Activated effector memory CD4-positive, alpha-beta T cell treated with anti-CD3 and anti-CD28 coated beads, Interleukin-2, amount 50 U/mL, for 16 hours (primary cell): ENCODE data around the gene LRIG1.

ENCODE experiments used
- DNase-seq: peaks from one replicate; pipeline ENCODE4 v3.0.0-alpha.2; 2020

LRIG1 gene

DNA sequence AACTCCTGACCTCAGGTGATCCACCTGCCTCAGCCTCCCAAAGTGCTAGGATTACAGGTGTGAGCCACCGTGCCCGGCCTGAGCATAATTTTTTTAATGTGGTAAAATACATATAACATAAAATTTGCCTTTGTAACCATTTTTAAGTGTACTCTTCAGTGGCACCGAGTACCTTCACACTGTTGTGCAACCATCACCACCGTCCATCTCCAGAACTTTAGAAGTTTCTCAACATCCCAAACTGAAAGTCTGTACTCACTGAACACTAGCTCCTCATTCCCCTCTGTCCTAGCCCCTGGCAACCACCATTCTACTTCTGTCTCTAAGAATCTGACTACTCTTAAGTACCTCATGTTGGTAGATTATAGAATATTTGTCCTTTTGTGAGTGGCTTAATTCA lies 35.2 kb downstream of the LRIG1 start:
- DNase-seq = no peak

DNA sequence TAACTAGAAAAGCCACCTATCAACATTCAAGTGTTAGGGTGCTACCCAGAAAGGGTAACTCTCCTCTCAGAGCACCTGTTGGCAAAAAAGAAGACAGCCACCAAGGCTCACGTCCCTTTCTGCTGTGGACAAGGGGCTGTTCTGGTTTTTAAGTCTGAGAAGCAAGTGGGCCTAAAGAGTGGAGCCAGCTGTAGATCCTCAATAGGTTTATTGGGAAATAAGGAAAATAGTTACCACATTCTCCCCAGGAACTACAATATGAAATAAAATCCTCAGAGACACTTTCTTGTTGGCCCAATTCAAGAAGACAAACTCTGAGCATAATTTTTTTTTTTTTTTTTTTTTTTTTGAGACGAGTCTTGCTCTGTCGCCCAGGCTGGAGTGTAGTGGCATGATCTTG lies 35.8 kb downstream of the LRIG1 start:
- DNase-seq = no peak

DNA sequence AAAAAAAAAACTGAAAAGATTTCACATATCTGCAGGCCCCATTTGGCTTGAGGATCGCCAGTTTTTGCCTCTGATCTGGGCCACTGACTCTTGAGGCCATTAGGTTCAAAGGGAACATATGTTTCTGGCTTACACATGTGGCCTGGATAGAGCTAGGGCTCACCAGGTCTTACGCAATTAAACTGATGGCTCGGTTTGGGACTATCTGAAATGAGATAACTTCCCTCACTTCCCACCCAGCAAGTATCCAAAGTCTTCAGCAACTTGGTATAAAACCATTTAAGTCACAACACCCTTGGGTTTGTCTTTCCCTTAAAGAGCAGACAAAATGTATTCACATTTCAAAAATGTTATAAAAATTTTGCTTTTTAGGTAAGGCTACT lies 36.3 kb downstream of the LRIG1 start:
- no peak for DNase-seq

DNA sequence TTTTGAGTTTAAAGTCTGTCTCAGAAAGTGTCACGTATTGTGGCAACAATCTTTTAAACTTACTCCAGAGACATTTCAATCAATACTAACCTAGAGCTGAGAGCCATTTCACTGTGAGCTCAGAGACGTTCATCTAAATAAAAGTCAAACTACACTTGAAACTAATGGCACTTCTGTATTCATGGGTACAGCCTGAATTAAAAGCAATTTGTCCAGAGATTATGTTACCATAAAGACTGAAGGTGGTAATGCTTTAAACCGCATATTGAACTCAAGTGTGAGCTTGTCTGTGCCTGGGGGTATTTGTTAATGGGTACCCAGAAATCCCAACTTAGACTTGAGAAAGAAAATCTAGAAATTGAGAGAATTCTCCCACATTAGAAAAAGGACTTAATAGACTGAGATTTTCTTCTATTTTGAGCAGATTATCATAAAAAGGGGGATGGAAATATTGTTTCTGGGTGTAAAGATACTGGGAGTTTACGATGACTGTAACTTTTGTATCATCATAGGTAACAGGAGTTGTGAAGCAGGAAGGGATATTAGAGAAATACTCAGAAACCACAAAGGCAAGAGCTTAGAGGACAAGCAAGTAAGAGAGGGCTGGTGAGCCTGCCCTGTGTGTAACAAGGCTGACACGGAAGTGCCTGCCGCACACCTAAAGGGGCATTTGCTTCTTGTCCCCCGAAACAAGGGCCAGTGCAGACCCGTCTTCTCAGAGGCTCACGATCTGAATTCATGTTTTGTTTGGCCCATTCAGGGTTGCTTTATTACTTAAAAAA lies 36.9 kb downstream of the LRIG1 start:
- DNase-seq = no peak

DNA sequence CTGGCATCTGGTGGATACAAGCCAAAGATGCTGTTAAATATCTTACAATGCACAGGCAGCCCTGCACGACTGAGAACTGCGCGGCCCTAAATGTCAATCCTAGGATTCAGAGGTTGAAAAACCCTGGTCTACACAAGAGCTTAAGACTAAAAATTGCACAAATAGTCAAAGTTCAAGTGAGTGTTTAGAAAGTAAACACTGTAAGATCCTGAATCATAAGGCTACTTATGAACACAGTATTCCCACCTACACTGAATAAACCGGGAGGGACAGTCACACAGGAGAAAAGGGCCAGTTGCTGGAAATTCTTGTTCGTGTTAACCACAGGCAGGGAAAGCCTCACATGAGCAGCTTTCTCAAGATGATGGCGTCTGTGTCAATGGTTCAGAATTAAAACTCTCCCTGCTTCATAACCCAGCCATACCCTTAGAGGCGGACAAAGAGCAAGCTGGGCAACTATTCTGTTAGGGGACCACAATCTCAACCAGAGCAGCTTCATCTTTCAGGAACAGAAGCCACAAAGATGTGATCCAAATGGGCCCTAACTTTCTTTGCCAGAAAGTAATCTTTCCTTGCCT lies 37.7 kb downstream of the LRIG1 start:
- no peak for DNase-seq

DNA sequence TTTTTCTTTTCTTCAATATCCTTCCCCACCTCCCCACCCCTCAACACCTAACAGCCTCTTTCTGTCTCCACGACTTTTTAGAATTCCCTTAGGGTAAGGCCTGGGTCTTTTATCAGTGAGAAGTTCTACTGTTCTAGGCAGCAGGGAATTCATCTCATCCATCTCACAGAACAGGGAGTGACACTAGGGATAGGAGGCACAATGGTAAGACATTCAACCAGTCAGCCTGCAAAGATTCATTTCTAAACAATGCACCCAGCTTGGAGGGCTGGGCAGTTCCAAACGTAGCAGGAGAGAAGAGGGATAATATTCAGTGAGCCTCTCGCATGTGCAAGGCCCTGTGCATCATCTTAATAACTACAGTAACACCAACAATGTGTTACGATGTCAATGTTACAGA lies 43.6 kb downstream of the LRIG1 start:
- no peak for DNase-seq

DNA sequence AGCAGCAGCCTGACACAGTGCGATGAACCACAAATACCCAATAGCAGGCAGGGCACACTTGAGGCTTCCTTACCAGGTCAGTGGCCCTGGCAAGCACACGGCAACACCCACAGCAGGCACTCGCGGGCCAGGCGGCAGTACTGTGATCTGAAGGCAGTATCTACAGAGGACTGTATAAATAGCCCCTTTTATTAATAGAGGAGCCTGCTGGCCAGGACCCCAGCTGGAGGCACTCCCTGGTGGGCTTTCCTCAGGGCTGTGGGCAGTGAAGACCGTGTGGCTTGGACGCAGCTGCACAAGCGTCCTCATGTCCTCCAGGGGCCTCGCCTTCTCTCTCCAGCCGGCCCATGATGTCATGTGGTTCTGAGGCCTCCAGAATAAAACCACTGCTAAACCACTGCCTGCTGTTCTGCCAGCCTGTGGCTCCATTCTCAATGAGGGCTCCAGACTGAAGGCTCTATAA lies 44.1 kb downstream of the LRIG1 start:
- DNase-seq = no peak

DNA sequence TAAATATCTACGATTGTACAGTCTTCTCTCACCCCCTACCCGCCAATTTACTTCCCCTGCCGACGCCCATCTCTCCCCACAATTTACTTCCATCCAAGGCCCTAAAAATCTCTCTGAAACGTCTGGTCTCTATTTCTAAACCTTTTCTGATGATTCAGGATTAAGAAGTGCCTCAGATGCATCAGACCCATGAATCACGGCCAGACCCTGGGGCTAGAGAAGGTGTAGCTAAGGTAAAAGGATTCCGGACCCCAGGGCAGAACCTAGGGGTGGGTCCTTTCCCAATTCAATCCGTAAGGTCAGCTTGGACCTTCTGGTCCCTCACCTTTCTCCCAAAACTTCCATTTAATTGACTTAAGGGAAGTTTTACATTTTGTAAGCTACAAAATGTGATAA lies 46.4 kb downstream of the LRIG1 start:
- no peak for DNase-seq

DNA sequence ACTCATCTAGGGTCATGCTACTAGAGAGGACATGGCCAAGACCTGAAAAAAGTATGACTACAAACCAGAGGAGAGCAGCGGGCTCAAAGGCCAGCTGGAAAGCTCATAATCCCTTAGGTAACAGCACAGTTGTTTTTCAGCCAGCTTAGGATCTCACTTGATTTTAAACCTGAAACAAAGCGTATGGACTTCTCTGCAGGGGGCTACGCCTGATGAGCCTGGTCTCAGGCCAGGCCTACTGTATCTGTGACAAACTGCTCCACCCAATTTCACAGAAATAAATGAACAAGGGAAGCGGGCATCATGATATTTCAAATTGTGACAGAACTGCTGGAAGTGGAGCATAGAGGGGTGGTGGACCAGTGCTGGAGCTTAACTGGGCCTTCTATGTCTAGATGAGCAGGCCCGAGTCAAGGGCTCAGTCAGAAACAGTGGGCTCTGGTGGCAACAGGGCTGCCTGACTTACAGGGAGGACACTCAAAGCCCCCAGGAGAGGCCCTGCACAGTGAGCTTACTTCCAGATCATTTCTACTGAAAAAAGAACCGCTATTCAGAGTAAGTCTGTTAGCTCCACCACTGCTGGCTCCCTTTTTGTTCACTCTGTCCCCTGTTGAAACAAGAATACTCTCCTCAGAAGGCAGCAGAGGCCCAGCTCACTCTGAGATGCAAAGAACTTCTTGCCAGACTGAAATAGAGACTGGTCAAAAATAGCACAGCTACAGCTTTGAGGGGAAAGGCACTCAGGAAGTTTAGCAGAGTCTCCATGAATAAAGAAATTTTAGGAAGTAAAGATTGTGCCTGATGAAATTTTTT lies 47.0 kb downstream of the LRIG1 start:
- no peak for DNase-seq

DNA sequence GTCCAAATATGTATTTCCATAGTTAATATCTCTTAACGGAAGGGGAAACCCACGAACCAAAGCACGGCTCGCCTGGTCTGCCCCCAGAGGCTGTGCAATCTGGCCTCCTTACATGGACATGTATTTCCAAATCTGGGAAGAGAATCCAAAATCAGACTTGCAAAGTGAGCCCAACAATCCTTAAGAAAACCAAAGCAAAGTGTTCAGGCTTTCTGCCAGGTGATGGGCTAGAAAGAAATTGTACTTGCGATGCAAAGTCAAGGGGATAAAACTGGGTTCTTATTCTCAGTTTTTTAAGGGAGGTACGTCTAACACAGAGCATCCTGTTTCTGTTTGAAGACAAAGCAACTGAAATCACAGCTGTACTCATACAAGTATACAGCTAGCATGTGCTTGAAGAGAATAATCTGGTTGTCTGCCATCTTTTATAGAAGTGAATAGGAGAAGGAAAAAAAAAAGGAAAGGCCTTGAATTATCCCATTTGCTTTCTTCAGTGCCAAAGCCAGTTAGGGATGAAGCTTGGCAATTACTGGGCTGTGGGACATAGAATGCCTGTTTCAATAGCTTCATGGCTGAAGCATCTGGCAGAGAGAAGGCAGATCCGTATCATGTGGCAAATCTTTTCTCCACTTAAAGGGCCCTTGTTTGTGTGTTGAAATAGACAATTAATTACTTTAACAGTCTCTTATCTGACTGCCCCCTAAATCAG lies 48.4 kb downstream of the LRIG1 start:
- DNase-seq = no peak

DNA sequence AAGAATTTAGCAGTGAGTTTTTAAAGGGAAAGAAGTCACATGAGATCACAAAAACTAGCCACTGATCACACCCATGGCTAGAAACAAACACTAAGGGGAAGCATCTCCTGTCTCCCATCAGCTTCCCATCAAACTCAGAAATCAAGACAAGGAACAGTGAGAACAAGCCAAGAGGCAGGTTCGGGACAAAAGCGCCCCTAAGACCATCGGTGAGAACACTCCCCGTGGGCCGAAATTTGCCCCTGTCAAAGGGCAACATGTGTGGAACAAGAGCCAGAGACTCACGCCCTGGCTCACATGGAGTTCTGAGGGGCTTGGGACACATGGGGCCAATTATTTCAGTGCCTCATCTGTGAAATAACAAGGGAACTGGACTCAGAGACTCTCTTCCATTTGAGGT lies 49.1 kb downstream of the LRIG1 start:
- DNase-seq = no peak

DNA sequence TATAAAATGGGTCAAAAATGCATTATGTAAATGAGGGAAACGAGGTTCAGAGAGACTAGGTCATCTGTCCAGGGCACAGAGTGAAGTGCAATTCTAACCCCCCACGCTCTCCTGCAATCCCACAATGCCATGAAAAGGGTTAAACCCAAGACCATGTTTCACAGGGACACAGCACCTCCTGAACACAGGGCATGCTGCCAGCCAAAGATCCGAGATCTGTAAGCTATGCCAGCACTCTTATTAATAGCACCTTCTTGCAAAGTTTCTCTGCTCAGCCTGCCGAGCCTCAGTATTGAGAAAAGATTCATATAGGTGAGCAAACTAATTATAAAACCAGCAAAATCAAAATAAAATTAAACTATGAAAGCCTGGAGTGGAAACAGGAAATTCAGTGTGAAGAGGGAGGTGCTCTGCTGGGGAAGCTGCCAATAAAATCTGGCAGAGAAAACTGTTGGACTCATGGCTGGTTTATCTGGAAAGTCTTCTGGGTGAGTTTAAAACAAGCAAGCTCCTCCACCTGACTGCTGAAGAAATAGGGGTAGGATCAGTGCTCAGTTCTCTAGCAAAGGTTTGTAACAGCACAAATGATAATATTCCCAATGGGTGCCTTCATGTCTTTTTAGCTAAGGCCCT lies 50.3 kb downstream of the LRIG1 start:
- DNase-seq = no peak

DNA sequence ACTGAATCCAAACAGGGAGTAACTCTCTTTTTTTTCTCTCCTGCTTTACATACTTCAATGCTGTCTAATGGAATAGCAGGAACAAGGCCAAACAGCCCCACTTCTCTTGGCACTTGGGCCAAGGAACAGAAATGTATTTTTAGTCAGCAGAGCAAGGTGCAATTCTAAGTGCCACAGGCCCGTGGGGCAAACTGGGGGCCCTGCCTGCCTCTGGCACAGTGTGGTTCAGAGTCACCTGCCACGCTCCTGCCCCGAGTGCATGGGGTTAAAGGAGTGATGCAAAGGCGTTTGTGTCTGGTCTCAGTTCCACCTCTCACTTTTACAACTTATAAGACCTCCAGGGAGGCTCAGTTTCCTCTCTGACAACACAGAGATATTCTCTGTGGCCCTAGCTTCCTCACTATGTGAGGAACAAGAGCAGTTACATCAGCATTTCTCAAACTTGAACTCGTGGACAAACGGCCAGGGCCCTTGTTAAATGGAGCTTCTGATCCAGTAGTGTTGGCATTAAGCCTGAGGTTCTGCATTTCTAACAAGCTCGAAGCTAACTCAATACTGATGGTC lies 51.3 kb downstream of the LRIG1 start:
- no peak for DNase-seq

DNA sequence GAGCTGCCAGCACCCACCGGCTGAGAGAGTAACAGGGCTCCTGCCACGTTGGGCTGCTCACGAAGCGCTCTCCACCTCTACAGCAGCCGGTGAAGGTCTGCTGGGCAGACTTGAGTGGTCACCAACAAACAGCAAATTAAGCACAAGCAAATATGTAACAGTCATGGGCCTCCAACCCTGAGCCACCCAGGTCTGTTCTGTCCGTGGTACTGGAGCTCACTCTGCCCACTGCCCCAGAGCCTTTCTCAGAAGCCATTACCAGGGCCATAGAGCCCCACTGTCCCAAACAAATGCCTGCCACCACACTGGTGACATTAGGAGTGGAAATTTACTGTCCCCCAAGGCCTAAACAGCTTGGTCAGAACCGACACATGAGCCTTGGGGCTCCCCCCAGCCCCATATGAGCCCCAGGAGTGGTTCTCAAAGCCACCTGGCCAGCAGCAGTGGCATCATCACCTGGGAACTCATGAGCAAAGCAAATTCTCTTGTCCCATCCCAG lies 56.6 kb downstream of the LRIG1 start:
- no peak for DNase-seq

DNA sequence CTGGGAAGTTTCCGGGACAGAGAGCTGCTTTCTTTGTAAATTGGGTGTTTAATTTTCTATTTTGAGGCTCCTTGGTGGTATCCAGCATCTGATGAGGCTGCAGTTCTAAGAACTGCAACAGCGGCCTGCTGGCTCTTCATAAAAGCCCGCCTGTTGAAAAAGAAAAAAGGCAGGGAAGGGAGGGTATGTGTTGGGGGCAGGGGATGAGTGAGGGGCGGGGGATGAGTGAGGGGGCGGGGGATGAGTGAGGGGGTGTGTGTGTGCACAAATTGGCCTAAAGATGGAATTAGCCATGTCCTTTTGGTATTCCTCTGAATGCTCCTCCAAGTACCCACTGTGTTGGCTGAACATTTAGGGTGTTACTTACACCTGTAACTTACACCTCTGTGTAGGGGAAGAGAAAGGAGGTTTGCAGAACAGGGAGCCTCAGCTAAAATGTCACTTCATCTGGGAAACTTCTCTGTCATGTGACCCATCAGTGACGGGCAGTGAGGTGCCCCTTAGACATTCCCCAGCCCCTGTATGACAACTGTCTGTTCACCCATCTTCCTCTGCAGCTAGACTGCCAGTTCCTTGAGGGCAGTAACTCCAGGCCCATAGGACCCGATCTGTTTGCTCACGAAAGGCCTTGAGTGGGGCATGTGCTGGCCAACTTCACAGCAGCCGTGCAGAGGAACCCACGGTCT lies 57.6 kb downstream of the LRIG1 start:
- DNase-seq = no peak

DNA sequence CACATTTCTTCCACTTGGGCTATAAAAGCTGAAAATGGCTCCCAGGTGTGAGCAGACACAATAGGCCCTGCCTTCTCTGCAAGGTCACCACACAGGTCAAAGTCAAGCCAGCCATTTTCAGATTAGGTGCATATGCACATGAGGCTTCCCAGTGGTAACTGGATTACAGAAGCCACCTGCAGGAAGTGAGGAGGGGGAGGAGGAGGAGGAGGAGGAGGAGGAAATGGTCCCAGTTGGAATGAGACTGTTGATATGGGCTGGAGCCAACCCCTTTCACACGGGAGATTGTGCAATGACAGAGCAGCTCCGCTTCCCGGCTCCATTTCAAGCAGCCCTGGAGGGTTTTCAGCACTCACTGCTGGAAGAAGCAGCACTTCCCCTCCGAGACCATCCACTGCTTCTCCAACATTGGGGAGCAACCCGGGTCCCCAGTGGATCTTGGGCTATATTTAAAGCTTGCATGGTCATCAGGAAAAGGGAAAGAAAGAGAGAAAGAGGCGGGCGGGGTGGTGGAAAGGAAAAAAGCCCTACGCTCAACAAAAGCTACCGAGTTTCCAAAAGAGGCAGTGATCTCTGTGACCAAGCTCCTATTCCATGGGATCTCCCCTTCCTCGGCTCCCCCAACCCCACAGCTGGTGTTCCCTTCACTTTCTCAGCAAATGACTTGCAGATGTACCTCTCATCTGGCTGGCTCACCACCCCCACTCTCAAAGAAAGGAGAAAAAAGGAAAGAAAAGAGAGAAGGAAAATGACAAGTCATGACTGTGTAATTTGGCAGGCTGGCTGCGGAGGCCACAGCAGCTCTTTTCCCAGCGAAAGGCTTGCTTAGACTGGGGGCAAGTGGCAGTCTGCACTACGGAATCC lies 58.3 kb downstream of the LRIG1 start:
- DNase-seq = no peak

DNA sequence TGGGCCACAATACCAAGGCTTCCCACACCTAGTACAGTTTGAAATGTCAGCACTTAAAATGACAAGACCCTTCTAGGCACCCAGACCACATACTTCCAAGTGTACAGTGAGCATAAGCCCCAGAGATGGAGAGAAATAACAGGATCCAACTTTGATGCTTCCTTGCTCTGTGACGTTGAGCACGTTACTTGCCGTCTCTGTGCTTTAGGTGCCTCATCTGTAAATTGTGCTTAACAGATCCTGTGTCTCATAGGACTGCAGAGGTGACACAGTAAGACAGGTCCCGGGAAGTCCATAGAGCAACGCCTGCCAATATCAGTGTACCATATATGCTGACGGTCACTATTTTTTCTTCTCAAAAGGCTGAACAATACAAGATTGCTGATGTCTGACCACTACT lies 59.1 kb downstream of the LRIG1 start:
- DNase-seq = no peak

DNA sequence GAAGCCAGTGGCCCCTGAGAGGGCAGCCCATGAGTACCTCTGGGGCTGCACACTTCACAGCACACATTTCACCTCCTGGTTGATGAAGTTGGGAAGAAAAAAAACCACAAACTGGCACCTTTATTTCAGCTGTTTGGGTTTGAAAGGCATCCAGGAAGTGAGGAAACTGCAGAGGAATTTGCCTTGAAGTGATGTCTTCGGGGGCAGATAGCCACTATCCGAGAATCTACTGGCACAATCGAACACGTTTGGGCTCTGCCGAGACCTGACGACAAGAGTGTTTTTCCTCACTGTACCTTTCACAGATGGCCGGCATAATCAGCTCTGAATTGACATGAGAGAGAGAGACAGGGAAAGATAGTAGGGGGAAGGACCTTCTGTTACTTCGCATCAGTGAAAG lies 59.7 kb downstream of the LRIG1 start:
- no peak for DNase-seq

DNA sequence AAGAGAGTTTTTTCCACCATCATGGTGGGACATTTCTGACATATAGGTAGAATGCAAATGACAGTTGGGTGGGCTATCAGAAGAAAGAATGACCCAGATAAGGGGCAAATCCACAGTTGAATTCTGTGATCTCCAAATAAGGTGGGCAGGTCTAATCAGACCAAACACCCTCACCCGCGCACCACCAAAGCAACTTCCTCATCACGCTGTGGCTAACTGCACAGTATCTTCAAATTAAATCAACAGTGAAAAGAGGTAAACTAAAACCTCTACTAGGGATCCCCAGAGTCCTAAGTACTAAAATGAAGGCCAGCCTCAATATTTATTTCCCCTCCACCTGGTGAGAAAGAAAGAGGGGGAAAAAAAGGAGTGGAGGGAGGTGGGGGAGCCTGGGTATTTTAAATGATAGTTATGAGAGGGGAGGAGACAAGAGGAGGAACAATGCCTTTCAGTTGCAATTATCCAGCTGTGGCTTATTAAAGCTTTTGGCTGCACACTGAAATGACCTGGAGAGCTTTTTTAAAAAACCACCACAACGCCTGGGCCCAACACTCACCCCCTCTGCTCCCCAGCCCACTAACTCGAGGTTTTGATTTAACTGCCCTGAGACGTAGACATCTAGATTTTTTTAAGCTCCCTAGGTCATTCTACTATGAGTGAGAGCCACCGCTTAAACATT lies 61.0 kb downstream of the LRIG1 start:
- DNase-seq = no peak

DNA sequence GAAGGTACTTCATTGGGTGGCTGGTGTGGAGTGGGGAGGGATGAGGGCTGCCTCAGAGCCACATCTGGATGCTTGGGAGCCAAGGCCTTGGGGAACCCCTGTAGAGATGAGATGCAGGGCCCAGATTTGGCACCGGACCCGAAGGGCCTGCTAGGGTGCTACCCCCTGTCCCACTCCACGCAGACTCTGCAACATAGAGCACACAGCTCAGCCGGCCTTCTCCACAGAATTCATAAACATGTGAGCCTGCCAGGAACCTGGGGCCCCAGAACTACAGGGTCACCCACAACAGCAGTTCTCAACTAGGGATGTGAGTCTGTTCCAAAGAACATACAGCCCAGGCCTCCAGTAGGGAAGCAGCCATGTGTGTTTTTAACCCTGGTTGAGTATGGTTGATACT lies 62.8 kb downstream of the LRIG1 start:
- DNase-seq = no peak
